ENCODE data around the gene CCDC154.

CCDC154 gene

GRCh38 chr16:1392826-1393225, 51.5 kb downstream of the CCDC154 start:
- no peak for DNase-seq (ENCODE audit: low spot score)

- no peak for DNase-seq (ENCODE audit: low spot score)
Measured at GRCh38 chr16:1390239-1390779, 54.0 kb downstream of the CCDC154 start.

DNA sequence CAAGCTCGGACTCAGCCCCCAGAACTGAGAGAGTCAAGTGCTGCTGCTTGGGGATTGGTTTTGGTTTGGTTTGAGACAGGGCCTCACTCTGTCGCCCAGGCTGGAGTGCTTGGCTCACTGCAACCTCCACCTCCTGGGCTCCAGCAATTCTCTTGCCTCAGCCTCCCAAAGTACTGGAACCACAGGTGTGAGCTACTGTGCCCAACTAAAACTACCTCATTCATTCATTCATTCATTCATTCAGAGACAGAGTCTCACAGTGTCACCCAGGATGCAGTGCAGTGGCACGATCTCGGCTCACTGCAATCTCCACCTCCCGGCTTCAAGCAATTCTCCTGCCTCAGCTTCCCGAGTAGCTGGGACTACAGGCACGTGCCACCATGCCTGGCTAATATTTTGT, 54.6 kb downstream of the CCDC154 start:
- DNase-seq (ENCODE audit: low spot score) = no peak

- no peak for DNase-seq (ENCODE audit: low spot score)
Measured at GRCh38 chr16:1387331-1387730, 57.0 kb downstream of the CCDC154 start.

DNA sequence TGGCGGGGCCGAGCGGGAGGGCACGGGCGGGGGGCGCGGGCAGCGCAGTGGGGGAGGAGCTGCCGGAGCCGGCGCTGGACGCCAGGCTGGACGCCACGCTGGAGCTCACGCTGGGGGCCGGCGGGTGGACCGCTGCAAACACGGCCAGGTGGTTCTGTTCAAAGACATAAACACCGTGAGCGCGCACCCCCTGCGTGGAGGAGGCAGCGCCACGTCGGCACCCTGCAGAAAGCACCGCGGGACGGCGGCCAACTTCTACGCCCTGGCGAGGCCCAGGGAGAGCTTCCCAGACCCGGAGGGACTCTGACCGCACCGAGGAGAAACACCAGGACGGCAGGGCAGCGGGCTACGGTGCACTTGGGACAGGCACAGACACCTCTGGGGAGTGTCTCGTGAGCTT, 59.1 kb downstream of the CCDC154 start:
- DNase-seq (ENCODE audit: low spot score) = no peak

Measured in AG08396 (cell line).